ENCODE measurements around the gene KMT5B.

KMT5B gene

DNA sequence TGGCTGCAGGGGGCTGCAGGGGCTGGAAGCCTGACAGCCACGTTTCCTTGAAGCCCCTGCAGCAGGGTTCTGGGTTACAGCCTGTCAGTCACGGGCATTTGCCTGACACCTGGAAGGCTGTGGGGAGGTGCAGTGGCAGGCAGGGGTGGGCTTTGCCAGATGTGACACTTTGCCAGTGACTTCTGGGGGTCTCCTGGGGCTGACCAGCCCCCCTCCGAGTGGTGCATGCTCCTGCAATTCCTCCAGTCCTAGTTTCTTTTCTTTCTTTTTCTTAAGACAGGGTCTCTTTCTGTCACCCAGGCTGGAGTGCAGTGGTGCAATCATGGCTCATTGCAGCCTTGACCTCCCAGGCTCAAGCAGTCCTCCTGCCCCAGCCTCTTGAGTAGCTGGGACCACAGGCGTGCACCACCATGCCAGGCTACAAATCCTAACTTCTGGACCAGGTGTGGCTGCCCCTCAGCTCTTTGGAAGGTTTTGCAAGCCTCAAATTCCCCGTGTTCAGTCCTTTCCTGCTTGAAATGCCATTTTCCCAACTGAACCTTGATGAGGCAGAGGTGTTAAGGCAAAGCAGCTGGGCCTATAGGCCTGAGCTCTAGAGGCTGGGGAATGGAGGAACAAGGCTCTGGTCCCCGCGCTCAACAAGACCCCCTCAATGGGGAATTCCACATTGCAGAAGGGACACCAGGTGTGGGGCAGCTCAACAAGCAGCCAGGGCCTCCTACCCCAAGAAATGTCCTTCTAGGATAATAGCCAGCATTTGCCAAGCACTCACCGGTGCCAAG is 71.7 kb downstream of the KMT5B start:
- ChIA-PET POLR2A (no interaction called here), CTCF (interaction anchor here (1.4 to 1.9 kb wide), 2 partner anchors 10 to 157 kb away, joined by 3 to 4 read pairs; no protein-coding TSS in a partner anchor)
- no peak for DNase-seq (ENCODE audit: extremely low spot score)
- TF ChIP-seq, protein P1, sequence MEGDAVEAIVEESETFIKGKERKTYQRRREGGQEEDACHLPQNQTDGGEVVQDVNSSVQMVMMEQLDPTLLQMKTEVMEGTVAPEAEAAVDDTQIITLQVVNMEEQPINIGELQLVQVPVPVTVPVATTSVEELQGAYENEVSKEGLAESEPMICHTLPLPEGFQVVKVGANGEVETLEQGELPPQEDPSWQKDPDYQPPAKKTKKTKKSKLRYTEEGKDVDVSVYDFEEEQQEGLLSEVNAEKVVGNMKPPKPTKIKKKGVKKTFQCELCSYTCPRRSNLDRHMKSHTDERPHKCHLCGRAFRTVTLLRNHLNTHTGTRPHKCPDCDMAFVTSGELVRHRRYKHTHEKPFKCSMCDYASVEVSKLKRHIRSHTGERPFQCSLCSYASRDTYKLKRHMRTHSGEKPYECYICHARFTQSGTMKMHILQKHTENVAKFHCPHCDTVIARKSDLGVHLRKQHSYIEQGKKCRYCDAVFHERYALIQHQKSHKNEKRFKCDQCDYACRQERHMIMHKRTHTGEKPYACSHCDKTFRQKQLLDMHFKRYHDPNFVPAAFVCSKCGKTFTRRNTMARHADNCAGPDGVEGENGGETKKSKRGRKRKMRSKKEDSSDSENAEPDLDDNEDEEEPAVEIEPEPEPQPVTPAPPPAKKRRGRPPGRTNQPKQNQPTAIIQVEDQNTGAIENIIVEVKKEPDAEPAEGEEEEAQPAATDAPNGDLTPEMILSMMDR (IDR thresholded peaks at IDR 0.05; ENCODE audit: control extremely low read depth, extremely low read depth, low read depth, missing control alignments) = no peak

DNA sequence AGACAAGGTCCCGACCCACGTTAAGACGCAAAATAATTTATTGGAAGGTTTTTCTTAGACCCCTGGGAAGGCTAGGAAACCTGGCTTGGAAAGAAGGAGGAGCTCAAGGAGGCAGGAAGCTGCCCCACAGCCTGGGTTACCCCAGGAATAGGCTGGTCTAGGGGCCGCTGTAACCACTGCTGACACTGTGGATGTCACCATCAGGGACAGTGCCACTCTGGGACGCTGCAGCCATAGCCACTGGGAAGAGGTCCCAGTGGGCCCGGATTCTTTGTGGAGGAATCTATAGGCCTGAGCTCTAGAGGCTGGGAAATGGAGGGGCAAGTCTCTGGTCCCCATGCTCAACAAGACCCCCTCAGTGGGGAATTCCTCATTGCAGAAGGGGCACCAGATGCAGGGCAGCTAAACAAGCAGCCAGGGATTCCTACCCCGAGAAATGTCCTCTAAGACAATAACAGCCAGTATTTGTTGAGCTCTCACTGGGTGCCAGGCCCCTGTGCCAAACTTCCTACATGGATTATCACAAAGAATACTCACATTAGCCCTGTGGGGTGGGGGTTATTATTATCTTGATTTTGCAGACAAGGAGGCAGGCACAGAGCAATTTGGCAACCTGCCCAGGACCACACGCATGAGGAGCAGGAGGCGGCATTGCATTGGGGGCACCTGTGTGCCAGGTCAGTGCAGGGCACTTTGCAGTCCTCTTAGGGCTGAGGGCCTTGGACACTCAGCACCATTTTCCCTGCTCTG is 72.4 kb downstream of the KMT5B start:
- ChIA-PET CTCF (interaction anchor here (0.6 to 1.1 kb wide), 2 partner anchors 9 to 17 kb away, joined by 3 to 5 read pairs; no protein-coding TSS in a partner anchor), POLR2A (interaction anchor here (0.7 kb wide), 1 partner anchor 22 kb away, joined by 5 read pairs; no protein-coding TSS in a partner anchor)
- DNase-seq (ENCODE audit: extremely low spot score) = no peak
- TF ChIP-seq, protein P1 (IDR thresholded peaks at IDR 0.05; ENCODE audit: control extremely low read depth, extremely low read depth, low read depth, missing control alignments) = no peak

DNA sequence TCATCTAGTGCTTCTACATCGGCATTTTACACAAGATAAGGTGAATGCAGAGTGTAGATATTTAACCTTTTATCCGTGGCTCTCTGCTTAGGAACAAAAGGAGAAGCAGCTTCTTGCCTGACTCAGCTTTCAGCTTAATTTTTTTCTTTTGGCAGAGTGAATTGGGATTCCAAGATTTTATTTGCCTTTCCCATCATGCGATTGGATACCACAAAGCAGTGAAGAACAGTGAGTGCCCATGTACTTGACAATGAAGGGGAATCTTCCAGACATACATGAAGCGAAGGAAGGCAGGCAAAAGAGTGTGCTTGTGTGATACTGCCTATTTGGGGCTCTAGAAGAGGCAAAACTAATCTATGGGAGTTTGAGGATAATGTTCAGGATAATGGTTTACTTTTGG is 74.9 kb downstream of the KMT5B start:
- CTCF ChIA-PET = interaction anchor here (1.0 to 1.5 kb wide), 4 partner anchors 9 to 70 kb away, joined by 3 to 4 read pairs (median 3); no protein-coding TSS in a partner anchor
- no peak for DNase-seq (ENCODE audit: extremely low spot score)
- TF ChIP-seq, protein P1 (IDR thresholded peaks at IDR 0.05; ENCODE audit: control extremely low read depth, extremely low read depth, low read depth, missing control alignments) = no peak
- POLR2A ChIA-PET = no interaction called here

DNA sequence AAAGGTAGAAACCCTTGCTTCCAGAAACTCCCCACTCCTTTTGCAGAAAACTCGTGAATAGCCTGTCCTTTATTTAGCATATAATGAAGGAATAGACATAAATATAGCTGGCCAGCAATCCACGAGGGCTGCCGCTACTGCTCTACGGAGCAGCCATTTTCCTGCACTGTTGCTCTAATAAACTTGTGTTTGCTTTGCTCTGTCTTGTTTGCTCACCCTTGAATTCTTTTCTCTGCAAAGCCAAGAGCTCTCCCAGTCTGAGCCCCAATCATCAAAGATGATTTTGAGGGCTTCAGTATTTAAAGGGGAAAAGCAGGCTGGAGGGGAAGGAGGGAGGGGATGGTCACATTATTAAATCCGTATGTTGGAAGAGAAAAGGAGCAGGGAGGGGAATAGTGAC is 75.3 kb downstream of the KMT5B start:
- ChIA-PET CTCF (interaction anchor here (1.3 to 1.5 kb wide), 2 partner anchors 14 to 71 kb away, joined by 3 to 4 read pairs; no protein-coding TSS in a partner anchor), POLR2A (no interaction called here)

DNA sequence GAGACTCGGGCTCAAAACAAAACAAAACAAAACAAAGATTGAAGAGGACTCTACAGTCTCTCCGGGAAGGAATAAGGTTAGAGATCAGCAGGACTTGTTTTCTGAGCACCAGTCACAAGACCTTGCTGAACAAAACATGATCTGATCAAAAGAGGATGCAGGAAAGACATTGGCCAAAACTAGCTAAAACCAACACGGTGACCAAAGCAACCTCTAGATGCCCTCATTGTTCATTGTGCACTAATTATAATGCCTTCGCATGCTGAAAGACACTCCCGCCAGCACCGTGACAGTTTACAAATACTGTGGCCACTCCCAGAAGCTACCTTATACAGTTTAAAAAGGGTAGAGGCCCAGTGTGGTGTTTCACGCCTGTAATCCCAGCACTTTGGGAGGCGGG is 76.2 kb downstream of the KMT5B start:
- no peak for DNase-seq (ENCODE audit: extremely low spot score)
- TF ChIP-seq, protein P1 (IDR thresholded peaks at IDR 0.05; ENCODE audit: control extremely low read depth, extremely low read depth, low read depth, missing control alignments) = no peak
- ChIA-PET POLR2A (no interaction called here), CTCF (interaction anchor here (0.9 to 1.3 kb wide), 2 partner anchors 59 to 72 kb away, joined by 3 read pairs; no protein-coding TSS in a partner anchor)

More for the DNA sequence above, 75.3 kb downstream of the KMT5B start:
- TF ChIP-seq, protein P1 (IDR thresholded peaks at IDR 0.05; ENCODE audit: control extremely low read depth, extremely low read depth, low read depth, missing control alignments) = no peak
- no peak for DNase-seq (ENCODE audit: extremely low spot score)

DNA sequence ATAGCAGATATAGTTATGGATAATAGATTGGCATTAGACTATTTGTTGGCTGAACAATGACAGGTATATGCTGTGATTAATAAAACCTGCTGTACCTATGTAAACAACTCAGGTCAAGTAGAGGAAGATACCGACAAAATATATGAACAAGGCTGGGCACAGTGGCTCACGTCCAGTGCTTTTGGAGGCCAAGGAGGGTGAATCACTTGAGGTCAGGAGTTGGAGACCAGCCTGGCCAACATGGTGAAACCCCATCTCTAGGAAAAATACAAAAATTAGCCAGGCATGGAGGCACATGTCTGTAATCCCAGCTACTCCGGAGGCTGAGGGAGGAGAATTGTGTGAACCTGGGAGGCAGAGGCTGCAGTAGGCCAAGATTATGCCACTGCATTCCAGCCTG is 77.9 kb downstream of the KMT5B start:
- ChIA-PET CTCF (interaction anchor here (0.6 kb wide), 1 partner anchor 107 kb away, joined by 3 read pairs; no protein-coding TSS in a partner anchor), POLR2A (no interaction called here)
- DNase-seq (ENCODE audit: extremely low spot score) = no peak
- TF ChIP-seq, protein P1 (IDR thresholded peaks at IDR 0.05; ENCODE audit: control extremely low read depth, extremely low read depth, low read depth, missing control alignments) = no peak

All from GM10248 (cell line).